ENCODE results near the gene ZWILCH.

GRCh38 chr15:66566963-66567531, 61.9 kb downstream of the ZWILCH start:
- TF ChIP-seq CTCF (IDR thresholded peaks at IDR 0.05; ENCODE audit: extremely low read depth in 1 of 2, insufficient read depth in 1 of 2, low read depth in 1 of 2, low read length in 2 of 2) (peak; percentile 66 to 70), MYC (IDR thresholded peaks at IDR 0.05; ENCODE audit: low read depth, low read length) (no peak), POLR2A (IDR thresholded peaks at IDR 0.05; ENCODE audit: low read depth, low read length) (no peak)

Measured in endothelial cell of umbilical vein (primary cell).